ENCODE measurements around the gene HFE.
A peak's percentile ranks its signal among the peaks of the same experiment; 100 is the strongest.
"Not testable (repeated sequence)": the region's sequence is repeated elsewhere in the genome, so short reads cannot be mapped to it uniquely, and the experiment has no call there.

Gene HFE

GRCh38 chr6:26087284-26088115, at the start of gene HFE:
Gene HFE, plus strand, starts transcription at chr6:26087429. Its CDS starts 12 bp downstream, at chr6:26087441.
- DNase-seq, result peak; percentile 9

GRCh38 chr6:26041946-26042345, 45.3 kb upstream of the HFE start:
- no peak for DNase-seq

GRCh38 chr6:26043384-26044139, 43.7 kb upstream of the HFE start:
- peak; percentile 40 for DNase-seq

GRCh38 chr6:26044140-26045064, 42.8 kb upstream of the HFE start:
- no peak for DNase-seq

- peak; percentile 72 for DNase-seq
Measured at GRCh38 chr6:26045065-26045927, 41.9 kb upstream of the HFE start.

- DNase-seq, result no peak
Measured at GRCh38 chr6:26045928-26046368, 41.3 kb upstream of the HFE start.

GRCh38 chr6:26047329-26047728, 39.9 kb upstream of the HFE start:
- not testable (repeated sequence) for DNase-seq

- no peak for DNase-seq
Measured at GRCh38 chr6:26048590-26048989, 38.6 kb upstream of the HFE start.

- no peak for DNase-seq
Measured at GRCh38 chr6:26051665-26052310, 35.4 kb upstream of the HFE start.

GRCh38 chr6:26052762-26053250, 34.4 kb upstream of the HFE start:
- not testable (repeated sequence) for DNase-seq

- DNase-seq, result no peak
Measured at GRCh38 chr6:26053992-26054780, 33.0 kb upstream of the HFE start.

- DNase-seq, result peak; percentile 68
Measured at GRCh38 chr6:26054781-26055718, 32.2 kb upstream of the HFE start.

- peak; percentile 51 for DNase-seq
Measured at GRCh38 chr6:26055719-26056582, 31.3 kb upstream of the HFE start.

- no peak for DNase-seq
Measured at GRCh38 chr6:26056583-26057350, 30.5 kb upstream of the HFE start.

GRCh38 chr6:26057899-26058298, 29.3 kb upstream of the HFE start:
- no peak for DNase-seq

GRCh38 chr6:26058477-26059033, 28.7 kb upstream of the HFE start:
- DNase-seq, result not testable (repeated sequence)

- DNase-seq, result no peak
Measured at GRCh38 chr6:26059941-26060340, 27.3 kb upstream of the HFE start.

Data from activated T-cell treated with anti-CD3 and anti-CD28 coated beads for 4 hours (primary cell).